ENCODE measurements around the gene CTIF.

Gene CTIF

DNA sequence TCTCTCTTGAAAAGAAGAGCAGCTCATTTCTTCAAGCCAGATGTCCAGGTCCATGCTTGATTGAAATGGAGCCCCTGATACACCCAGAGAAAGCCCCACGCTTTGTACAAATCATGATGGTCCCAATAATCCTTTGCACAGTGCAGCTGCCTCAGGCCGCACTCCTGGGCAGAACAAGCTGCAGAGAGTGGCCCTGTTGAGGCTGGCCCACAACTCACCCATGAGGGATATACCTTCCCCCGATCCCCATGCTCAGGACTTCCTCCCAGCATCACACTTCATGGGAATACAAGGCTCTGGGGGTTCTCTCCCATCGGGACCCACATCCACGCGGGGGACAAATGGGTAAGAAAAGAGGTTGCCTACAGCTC lies 181.8 kb downstream of the CTIF start:
- Histone ChIP-seq H3K36me3 (replicated peaks) (no peaks in the 10 kb centered on the region), H3K27me3 (replicated peaks) (no peaks in the 10 kb centered on the region), H3K27ac (no peak overlapping the region), H3K4me3 (ENCODE audit: low read depth, low read length) (no peak overlapping the region)
- TF ChIP-seq, protein P1, sequence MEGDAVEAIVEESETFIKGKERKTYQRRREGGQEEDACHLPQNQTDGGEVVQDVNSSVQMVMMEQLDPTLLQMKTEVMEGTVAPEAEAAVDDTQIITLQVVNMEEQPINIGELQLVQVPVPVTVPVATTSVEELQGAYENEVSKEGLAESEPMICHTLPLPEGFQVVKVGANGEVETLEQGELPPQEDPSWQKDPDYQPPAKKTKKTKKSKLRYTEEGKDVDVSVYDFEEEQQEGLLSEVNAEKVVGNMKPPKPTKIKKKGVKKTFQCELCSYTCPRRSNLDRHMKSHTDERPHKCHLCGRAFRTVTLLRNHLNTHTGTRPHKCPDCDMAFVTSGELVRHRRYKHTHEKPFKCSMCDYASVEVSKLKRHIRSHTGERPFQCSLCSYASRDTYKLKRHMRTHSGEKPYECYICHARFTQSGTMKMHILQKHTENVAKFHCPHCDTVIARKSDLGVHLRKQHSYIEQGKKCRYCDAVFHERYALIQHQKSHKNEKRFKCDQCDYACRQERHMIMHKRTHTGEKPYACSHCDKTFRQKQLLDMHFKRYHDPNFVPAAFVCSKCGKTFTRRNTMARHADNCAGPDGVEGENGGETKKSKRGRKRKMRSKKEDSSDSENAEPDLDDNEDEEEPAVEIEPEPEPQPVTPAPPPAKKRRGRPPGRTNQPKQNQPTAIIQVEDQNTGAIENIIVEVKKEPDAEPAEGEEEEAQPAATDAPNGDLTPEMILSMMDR (IDR thresholded peaks at IDR 0.05; ENCODE audit: low read depth, low read length, missing control alignments): no peak
- DNase-seq: no peak
- in situ Hi-C loops (cut with HindIII; ENCODE audit: low pct_ligation_motif_present, low sequenced_read_pairs): no loop called here

DNA sequence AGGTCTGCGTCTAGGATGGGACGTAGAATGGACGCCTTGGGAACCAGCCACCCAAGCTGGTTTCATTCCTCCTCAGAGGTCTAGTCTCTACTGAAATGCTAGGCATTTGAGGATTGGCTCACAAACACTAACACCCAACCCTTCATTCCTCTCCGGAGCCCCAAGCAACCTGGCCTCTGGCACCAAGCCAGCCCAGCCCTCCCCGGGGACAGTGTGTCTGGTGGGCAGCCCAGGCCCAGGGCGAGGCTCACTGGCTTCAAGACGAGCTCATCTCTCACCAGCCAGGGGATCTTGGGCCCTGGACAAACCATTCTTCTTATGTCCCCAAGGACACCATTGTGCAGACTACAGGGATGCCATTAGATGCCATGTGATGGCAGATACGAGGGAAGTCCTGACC lies 182.5 kb downstream of the CTIF start:
- in situ Hi-C loops (cut with HindIII; ENCODE audit: low pct_ligation_motif_present, low sequenced_read_pairs): no loop called here
- H3K27me3 ChIP-seq (replicated peaks): no peaks in the 10 kb centered on the region
- H3K27ac ChIP-seq: no peak overlapping the region
- no peaks in the 10 kb centered on the region for H3K36me3 ChIP-seq (replicated peaks)
- no peak overlapping the region for H3K4me3 ChIP-seq (ENCODE audit: low read depth, low read length)
- DNase-seq: no peak
- TF ChIP-seq, protein P1 (IDR thresholded peaks at IDR 0.05; ENCODE audit: low read depth, low read length, missing control alignments): no peak

DNA sequence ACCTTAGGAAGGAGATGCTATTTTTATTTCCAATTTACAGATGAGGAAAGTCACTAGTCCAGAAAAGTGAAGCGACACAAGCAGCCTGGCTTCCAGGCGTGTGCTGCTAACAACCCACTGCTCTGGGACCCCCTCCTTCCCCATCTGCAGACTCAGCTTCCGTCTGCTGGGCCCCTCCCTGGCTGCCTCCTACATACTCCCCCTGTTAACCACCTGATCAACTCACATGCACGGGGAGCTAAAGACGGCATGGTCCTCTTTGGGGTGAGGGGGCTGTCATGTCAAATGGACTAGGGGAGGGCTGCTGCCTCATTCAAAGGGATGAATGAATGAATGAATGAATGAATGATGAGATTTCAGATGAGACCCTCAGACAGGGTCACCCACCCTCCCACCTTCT lies 184.2 kb downstream of the CTIF start:
- TF ChIP-seq, protein P1 (IDR thresholded peaks at IDR 0.05; ENCODE audit: low read depth, low read length, missing control alignments): no peak
- Histone ChIP-seq H3K27ac (no peak overlapping the region), H3K4me3 (ENCODE audit: low read depth, low read length) (no peak overlapping the region), H3K27me3 (replicated peaks) (no peaks in the 10 kb centered on the region), H3K36me3 (replicated peaks) (peaks cover 2% of the 10 kb centered on the region)
- in situ Hi-C loops (cut with HindIII; ENCODE audit: low pct_ligation_motif_present, low sequenced_read_pairs): no loop called here
- DNase-seq: no peak

DNA sequence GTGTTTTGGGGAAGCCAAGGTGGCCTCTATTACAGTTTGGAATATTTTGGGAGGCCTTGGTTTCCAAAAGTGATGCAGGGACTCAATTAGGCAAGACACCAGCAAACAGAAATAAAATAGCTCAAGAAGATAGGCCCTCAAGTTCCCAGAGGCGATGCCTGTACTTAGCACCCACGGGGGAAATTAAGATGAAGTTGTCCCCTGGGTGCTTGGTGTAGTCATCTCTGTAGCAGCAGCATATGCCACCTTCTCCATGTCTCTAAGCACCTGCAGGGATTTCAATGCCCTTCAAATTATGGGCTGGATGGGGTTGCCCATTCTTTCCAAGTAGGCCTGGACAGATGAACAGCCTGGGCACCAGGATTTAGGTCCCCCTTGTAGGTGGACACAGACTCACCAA lies 185.0 kb downstream of the CTIF start:
- in situ Hi-C loops (cut with HindIII; ENCODE audit: low pct_ligation_motif_present, low sequenced_read_pairs): no loop called here

DNA sequence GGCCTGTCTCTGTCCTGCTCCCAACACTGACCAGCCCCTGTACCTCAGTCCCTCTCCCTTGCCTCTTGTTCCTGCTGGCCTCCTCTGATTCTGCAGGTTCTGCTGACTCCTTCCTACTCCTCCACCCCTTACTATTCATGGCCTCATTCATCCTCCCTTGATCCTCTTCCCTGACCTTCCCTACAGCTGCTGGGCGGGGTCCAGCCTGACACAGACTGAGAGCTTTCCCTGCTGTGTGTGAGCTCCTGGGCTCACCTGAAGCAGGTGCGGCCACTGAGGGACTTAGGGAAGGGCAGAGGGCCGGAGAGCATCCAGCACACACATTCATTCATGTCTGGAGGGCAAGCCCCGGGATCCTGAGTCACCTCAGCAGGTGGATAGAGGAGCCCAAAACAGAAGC lies 185.6 kb downstream of the CTIF start:
- TF ChIP-seq, protein P1 (IDR thresholded peaks at IDR 0.05; ENCODE audit: low read depth, low read length, missing control alignments): no peak
- Histone ChIP-seq H3K27ac (no peak overlapping the region), H3K27me3 (replicated peaks) (no peaks in the 10 kb centered on the region), H3K4me3 (ENCODE audit: low read depth, low read length) (no peak overlapping the region), H3K36me3 (replicated peaks) (peaks cover 2% of the 10 kb centered on the region)
- DNase-seq: no peak
- in situ Hi-C loops (cut with HindIII; ENCODE audit: low pct_ligation_motif_present, low sequenced_read_pairs): no loop called here

More for the DNA sequence above, 185.0 kb downstream of the CTIF start:
- no peak for DNase-seq
- H3K27ac ChIP-seq: no peak overlapping the region
- TF ChIP-seq, protein P1 (IDR thresholded peaks at IDR 0.05; ENCODE audit: low read depth, low read length, missing control alignments): no peak
- no peaks in the 10 kb centered on the region for H3K27me3 ChIP-seq (replicated peaks)
- no peak overlapping the region for H3K4me3 ChIP-seq (ENCODE audit: low read depth, low read length)
- H3K36me3 ChIP-seq (replicated peaks): peaks cover 2% of the 10 kb centered on the region

DNA sequence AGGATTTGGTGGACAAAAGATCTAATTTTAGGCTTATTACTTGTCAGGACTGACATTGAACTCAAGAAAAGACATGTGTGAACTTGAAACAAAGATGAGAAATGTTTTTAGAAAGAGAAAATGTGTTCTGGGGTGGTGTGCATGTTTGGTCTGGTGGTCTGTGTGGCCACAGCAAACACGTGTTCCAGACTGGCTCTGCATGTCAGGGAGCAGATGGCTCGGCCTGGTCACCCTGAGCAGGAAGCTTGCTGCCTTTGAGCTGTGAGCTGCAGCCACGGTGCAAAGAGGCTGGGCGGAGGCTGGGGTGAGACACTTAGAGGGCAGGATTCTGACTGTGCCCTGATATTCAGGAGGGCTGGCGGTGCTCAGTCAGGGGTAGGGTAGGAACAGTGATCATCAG lies 186.1 kb downstream of the CTIF start:
- Histone ChIP-seq H3K27me3 (replicated peaks) (no peaks in the 10 kb centered on the region), H3K27ac (no peak overlapping the region), H3K4me3 (ENCODE audit: low read depth, low read length) (no peak overlapping the region), H3K36me3 (replicated peaks) (peaks cover 2% of the 10 kb centered on the region)
- no peak for DNase-seq
- TF ChIP-seq, protein P1 (IDR thresholded peaks at IDR 0.05; ENCODE audit: low read depth, low read length, missing control alignments): no peak
- in situ Hi-C loops (cut with HindIII; ENCODE audit: low pct_ligation_motif_present, low sequenced_read_pairs): no loop called here

All from brain microvascular endothelial cell (primary cell).